CD4-positive, alpha-beta T cell treated with Interleukin-1 beta for 1 hour (primary cell): Measurements from ENCODE around the gene GSX1.
A peak's percentile ranks its signal among the peaks of the same experiment; 100 is the strongest.
"Not testable (repeated sequence)": the region's sequence is repeated elsewhere in the genome, so short reads cannot be mapped to it uniquely, and the experiment has no call there.

Experiments used
- DNase-seq, 2 donors: peaks; one replicate each; pipeline ENCODE4 v3.0.0-alpha.2; 2020 to 2022

Gene GSX1

DNA sequence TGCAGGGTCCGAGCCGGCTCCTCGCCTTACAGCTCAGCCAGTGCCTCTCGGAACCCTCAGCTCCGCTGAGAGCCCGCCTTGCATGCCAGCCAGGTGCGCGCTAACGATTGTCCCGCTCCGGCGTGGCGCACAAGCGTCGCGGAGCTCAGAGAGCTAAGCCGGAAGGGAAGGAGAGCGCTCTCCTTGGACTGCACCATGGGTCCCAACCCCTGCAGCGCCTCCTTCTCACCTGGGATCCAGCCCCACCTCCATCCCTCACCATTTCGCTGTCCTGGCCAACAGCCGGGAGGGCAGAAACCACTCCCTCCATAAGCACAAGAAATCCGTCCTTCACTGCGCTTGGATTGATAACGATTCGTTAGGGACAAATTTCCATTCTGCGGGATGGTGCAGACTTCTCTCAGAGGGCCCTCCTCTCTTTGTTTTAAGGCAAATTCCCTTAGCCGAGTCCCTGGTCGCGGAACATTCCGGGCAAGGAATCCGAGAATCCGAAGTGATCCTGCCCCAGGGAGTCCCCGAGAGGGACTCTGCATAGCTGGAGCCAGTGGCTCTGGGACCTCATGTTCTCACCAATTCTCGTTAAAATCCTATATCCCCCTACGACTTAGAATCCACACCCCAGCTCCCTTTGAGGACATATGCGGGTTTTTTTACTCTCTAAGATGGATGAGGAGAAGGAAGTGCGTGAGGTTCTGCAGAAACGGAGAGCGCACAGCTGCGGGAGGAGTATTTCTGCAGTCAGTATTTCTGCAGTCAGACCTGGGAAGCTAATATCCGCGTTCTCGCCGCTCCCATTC lies 2.8 kb downstream of the GSX1 start:
- DNase-seq, result no peak

DNA sequence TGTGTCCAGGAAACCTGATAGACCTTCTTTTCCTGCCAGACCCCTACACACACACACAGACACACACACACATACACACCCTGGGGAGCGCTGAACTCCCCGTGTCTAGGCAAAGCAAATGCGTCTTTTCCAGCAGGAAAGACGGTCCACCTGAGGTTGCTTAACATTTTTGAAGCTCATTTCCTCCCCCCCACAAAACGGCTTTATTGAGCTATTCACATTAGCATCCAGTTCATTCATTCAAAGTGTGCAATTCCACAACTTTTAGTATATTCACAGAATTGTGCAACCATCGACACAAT lies 3.4 kb downstream of the GSX1 start:
- no peak for DNase-seq

DNA sequence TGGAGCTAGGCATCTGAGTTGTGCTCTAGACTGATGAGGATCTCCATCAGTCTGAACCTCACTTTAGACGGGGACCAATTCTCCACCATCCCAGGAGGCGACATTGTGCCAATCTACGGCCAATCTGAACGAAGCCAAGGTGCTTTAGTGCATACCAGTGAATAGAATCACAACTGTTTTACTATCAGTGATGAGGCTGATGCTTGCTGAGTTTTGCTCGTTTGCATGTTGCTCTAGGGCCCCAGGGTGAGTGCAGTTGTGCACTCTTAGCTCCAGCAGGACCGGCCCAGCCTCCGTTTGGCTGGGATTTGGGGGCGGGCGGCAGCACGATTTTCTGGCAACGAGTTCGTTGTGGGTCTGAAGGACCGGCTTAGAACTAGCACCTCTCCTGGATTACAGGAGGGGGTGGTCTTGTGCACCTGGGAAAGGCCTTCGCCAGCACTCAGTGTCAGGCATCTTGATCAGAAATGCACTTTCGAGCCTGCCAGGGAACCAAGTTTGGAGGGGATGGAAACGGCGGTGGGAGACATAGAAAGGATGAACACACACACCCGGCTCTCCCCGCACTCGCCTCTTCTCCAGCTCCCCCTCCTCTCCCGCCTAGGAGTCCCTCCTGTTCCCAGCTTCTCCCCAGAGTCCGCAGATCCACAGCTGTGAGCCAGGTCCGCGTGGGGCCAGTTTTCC lies 4.4 kb downstream of the GSX1 start:
- no peak for DNase-seq

DNA sequence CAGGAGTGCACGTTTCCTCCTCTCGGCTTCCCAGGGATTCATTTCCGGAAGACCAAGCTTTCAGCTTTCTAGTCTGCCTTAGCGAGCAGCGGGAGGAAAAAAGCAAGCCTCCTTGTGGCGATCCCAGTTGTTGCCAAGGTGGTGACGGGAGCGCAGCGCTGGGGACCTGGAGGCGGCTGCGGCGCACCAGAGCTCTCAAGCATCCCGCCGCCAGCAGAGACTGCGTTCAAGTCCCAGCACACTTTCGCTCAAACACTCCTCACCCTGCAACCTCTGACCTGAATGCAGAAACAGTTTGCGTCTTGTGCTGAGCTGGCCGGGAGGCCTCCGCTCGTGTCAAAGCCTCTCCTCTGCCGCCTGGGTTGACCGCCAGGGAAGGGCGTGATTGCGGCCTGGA lies 4.9 kb downstream of the GSX1 start:
- DNase-seq, result no peak

- no peak for DNase-seq
These were observed 14.6 kb downstream of the GSX1 start for GRCh38 chr13:27806744-27807387.

DNA sequence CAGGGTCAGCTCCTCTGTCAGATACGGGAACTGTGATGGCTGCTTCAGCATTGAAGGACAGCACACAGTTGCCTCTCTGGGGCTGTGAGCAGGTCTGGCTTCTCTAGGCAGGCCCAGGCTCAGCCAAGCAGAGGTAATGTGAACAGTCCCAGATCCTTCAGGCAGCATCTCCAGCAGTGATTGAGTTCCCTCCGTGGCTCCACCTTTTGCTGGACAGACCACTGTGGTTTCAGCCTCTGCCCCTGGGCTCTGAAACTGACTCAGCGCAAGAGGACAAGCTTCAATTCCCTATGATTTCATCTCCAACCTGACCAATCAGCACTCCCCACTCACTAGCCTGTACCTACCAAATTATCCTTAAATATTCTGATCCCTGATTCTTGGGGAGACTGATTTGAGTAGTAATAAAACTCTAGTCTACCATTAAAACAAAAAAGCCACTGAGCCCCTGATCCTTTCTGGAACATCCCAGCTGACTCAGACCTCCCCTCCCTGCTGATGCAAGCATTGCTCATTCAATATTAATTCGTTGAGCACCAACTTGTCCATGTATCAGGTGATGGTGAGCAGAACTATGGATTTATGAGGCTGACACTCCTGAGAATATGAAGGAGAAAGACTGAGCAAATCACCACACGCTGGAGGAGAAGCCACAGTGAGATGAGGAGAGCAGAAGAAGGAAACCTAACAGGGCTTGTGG lies 16.7 kb downstream of the GSX1 start:
- no peak for DNase-seq

- DNase-seq, result no peak
These were observed 17.7 kb downstream of the GSX1 start for GRCh38 chr13:27810009-27810408.

DNA sequence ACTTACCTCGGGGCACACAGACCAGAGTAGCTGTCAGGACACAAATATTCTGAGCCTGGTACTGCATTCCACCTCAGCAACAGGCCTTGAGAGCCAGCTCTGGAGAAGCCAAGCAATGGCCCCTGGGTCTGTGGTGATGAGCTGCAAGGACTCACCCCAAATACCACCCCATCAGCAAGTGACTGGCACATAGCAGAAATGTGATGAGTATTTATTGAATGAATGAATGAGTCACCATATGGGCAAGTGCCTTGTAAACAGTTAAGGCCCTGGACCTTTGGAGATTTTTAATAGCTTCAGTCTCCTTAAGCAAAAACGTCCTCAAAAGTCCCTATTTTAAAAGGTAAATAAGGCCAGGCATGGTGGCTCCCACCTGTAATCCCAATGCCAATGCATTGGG lies 18.2 kb downstream of the GSX1 start:
- DNase-seq, result no peak

DNA sequence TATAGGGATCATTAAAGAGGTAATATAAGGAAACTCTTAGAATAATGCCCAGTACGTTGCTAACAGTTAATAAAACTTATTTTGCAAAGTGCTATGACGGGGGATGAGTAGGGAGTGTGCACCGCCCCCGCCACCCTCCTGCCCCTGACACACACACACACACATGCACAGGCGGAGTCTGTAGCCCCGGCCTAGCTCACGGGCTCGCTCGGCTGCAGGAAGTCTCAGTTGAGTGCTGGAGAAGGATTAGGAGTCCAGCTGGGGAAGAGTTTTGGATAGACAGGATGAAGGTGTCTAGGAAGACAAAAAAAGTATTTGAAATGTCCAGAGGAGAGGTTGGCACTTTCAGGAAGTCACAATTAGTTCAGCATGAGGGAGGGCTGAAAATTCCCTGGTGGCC lies 21.5 kb downstream of the GSX1 start:
- no peak for DNase-seq

- DNase-seq, result not testable (repeated sequence)
These were observed 25.5 kb downstream of the GSX1 start for GRCh38 chr13:27817832-27818231.

GRCh38 chr13:27820524-27821482 lies 28.5 kb downstream of the GSX1 start:
- DNase-seq, result no peak

DNA sequence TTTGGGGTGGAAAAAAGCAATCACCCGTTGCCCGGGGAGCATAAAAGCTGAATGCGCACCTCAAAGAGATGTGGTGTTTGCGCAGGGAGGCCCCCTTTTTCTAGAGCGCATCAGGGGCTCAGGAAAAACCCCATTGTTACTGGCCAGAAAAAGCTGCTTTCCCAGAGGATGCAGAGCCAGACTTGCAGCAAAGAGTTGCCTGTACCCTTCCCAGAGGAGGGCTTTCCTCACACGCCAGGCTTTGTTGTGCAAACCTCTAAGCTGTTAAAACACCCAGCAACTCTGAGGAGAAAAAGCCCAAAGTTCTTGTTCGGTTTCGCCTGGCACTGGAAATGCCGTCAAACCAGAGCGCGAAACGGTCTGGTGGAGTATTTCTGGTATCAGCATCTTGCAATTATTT lies 29.3 kb downstream of the GSX1 start:
- no peak for DNase-seq

DNA sequence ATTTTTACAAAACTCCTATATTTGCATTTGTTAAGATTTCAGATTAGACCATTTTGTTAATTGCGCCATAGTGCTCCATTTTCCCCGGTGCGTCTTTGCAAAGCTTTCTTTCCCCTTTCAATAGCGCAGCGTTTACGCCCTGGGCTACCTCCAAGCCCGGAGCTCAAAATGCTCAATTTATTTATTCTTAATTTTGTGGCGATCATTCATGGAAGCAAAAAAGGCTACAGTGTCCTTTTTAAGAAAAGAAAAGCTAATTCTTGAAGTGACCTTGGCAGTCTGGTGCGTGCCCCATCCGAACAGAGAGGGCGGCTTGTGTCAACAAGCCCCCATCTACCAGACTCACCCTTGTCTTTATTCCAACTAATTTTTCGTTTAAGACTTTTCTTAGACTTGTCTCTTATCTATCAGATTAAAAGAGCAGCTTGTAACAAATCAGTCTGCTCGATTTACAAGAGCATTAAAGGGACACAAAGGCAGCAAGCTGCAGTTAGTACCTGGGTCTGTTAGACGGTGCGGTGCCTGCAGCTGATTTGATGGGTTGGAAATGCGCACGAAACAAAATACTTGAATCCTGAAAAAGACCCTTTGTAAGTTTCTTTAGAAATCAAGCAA lies 30.1 kb downstream of the GSX1 start:
- DNase-seq, result no peak

- DNase-seq, result no peak
These were observed 30.6 kb downstream of the GSX1 start for GRCh38 chr13:27822873-27823311.

GRCh38 chr13:27824121-27824520 lies 31.8 kb downstream of the GSX1 start:
- no peak for DNase-seq

- no peak for DNase-seq
These were observed 32.8 kb downstream of the GSX1 start for GRCh38 chr13:27825072-27825471.

DNA sequence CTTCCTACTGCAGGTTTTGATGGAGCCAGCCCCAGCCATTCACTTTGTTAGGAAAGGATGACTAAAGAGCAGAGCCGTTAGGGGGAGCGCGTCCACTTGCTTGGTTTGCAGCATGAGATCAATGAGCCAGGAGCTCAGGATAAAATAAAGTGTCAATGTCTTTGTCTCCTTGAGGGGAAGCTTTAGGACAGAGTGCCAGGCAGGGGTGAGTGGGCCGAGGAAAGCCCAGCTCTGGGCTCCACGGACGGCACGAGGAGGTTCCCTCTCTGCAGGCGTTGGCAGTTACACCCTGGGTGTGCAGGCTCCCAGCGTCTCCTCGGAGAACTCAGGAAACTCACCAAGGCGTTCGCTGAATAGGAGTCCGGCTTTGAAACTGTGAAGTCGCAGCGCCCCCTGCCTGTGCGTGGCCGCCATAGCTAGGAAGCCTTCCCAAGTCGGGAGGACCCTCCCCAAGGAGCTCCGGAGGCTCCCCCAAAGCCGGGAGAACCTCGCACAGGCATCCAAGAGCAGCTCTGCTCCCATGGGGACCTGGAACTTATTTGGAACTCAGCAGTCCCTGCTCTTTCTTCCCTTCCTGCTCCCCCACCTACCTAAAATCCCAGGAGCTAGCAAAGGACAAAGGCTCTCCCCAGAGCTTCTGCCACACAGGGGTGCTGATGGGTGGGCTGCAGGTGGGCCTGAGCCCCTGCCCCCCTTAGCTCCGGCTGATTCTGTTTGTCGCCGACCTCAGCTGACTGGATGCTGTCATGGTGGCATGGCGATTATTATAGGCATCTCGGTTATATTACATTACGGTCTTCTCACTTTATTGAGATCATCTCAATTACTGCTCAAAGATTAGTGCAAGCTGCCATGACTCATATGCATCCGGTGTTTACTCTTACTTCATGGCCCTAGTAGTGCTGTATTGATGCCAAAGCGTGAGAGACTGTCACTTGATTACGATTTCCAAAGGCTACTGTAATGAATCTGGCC lies 34.4 kb downstream of the GSX1 start:
- DNase-seq, result peak; percentile 57 to 60

DNA sequence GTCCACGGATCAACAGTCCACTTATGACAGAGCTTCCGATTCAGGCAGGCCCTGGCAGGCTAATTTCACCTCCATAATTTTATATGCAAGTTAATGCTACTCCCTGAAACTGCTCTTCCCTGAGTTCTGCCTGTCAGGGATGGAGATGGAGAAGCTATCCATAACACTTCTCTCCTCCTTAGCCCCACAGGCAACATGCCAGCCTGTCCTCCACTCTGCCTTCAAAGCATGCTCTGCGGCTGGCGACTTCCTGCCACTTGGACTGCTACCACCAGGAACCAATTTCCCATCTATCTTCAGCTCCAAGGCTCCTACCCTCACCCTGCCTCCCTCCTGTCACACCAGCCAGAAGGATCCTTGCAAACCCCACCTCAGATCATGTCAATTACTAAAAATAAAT lies 35.4 kb downstream of the GSX1 start:
- no peak for DNase-seq

GRCh38 chr13:27830010-27830409 lies 37.7 kb downstream of the GSX1 start:
- peak; percentile 43 to 53 for DNase-seq

DNA sequence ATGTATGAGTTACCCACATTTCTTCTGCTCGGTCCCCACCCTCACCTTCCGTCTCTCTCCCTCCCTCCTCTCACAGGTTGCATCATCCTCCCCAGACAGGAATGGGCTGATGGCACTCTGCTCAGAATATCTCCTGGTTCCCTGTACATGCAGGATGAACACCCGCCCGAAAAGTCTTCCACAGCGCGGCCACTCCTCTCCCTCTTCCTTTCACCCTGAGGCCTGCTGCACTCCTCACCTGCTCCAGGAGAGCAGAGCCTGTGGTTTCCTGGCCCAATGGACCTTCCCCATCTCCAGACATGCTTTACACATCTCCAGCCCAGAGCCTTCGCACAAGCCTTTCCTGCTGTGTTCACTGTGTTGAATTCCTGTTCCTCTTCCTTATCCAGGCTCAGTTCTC lies 40.9 kb downstream of the GSX1 start:
- DNase-seq, result no peak

GRCh38 chr13:27834095-27834494 lies 41.8 kb downstream of the GSX1 start:
- no peak for DNase-seq
